Astrocyte (in vitro differentiated cells and primary cell): ENCODE measurements around the gene DHRS3. TPM values are rescaled to one million over a fixed set of nuclear protein-coding genes. Genes with fewer than 3 reads are reported as not detected.
A peak's percentile ranks its signal among the peaks of the same experiment; 100 is the strongest.

Source experiments
- DNase-seq: peaks from one replicate; pipeline ENCODE4 v3.0.0-alpha.2; 2010; ENCODE audit warnings: low read depth
- FAIRE-seq: peaks from 2 replicates; lab custom pipeline; 2011; peaks lifted over from hg19 to GRCh38; lab: Jason Lieb, UNC
- H2AFZ ChIP-seq: 2 replicates; pipeline ENCODE4 v1.6.0; 2012; ENCODE audit warnings: low read depth, low read length, inconsistent platforms
- H3K27ac ChIP-seq: 2 replicates; pipeline ENCODE4 v1.5.1; 2011; ENCODE audit warnings: low read depth, low read length, inconsistent platforms
- H3K27me3 ChIP-seq: 2 replicates; pipeline ENCODE4 v1.6.0; 2011; ENCODE audit warnings: low read length, inconsistent platforms; ENCODE audit not compliant: insufficient read depth
- H3K36me3 ChIP-seq: 2 replicates; pipeline ENCODE4 v1.5.1; 2011; ENCODE audit warnings: low read length, inconsistent platforms; ENCODE audit not compliant: insufficient read depth
- H3K4me1 ChIP-seq: 2 replicates; pipeline ENCODE4 v1.5.1; 2011; ENCODE audit warnings: low read length, inconsistent platforms; ENCODE audit not compliant: insufficient read depth
- H3K4me2 ChIP-seq: 2 replicates; pipeline ENCODE4 v1.6.0; 2012; ENCODE audit warnings: low read length, inconsistent platforms
- H3K4me3 ChIP-seq: 2 replicates; pipeline ENCODE4 v1.5.1; 2011; ENCODE audit warnings: low read depth, mild to moderate bottlenecking, low read length, inconsistent platforms; ENCODE audit not compliant: insufficient read depth
- H3K79me2 ChIP-seq: 2 replicates; pipeline ENCODE4 v1.6.0; 2012; ENCODE audit warnings: mild to moderate bottlenecking, low read length, inconsistent platforms; ENCODE audit not compliant: insufficient read depth
- H3K9ac ChIP-seq: 2 replicates; pipeline ENCODE4 v1.6.0; 2012; ENCODE audit warnings: mild to moderate bottlenecking, low read length, inconsistent platforms
- H3K9me3 ChIP-seq: 2 replicates; pipeline ENCODE4 v1.5.1; 2012; ENCODE audit warnings: low read depth, mild to moderate bottlenecking, low read length, inconsistent platforms; ENCODE audit not compliant: insufficient read depth
- H4K20me1 ChIP-seq: 2 replicates; pipeline ENCODE4 v1.6.0; 2012; ENCODE audit warnings: low read length, inconsistent platforms; ENCODE audit not compliant: insufficient read depth
- H3K27ac Mint-ChIP-seq: one replicate; pipeline ENCODE4 v1.8.0; 2021; ENCODE audit warnings: mild to moderate bottlenecking, mixed read lengths; ENCODE audit not compliant: unreplicated experiment
- H3K27me3 Mint-ChIP-seq: one replicate; pipeline ENCODE4 v1.8.0; 2021; ENCODE audit warnings: low read depth, mixed read lengths; ENCODE audit not compliant: unreplicated experiment
- H3K36me3 Mint-ChIP-seq: one replicate; pipeline ENCODE4 v1.8.0; 2021; ENCODE audit warnings: low read depth, mixed read lengths; ENCODE audit not compliant: unreplicated experiment
- H3K4me1 Mint-ChIP-seq: one replicate; pipeline ENCODE4 v1.8.0; 2021; ENCODE audit warnings: low read depth, mixed read lengths; ENCODE audit not compliant: unreplicated experiment
- H3K4me3 Mint-ChIP-seq: one replicate; pipeline ENCODE4 v1.8.0; 2021; ENCODE audit warnings: mild to moderate bottlenecking, moderate library complexity, mixed read lengths; ENCODE audit not compliant: unreplicated experiment
- H3K9me3 Mint-ChIP-seq: one replicate; pipeline ENCODE4 v1.8.0; 2021; ENCODE audit warnings: mild to moderate bottlenecking, mixed read lengths; ENCODE audit not compliant: unreplicated experiment
- CTCF ChIP-seq: IDR thresholded peaks from 2 replicates; pipeline ENCODE4 v1.5.1; 2011; ENCODE audit warnings: low read depth, mild to moderate bottlenecking, inconsistent platforms, low read length, moderate library complexity; ENCODE audit not compliant: insufficient read depth
- EZH2 ChIP-seq: IDR thresholded peaks from 2 replicates; pipeline ENCODE4 v1.6.1; 2012; ENCODE audit warnings: mild to moderate bottlenecking, low read length, inconsistent platforms; ENCODE audit not compliant: insufficient read depth
- total RNA-seq: library from RNA; stranded (reverse); gene quantifications from 2 replicates; pipeline ENCODE4 v1.2.1, GENCODE V29; 2021

DHRS3 gene
- total RNA-seq, 1 donor from 2014 or later: 3.4 TPM

- H3K4me1 ChIP-seq: peaks cover 17% of the 10 kb centered on the region
- Mint-ChIP-seq H3K36me3 (no peaks in the 10 kb centered on the region), H3K4me1 (peaks cover 8% of the 10 kb centered on the region), H3K4me3 (no peak overlapping the region), H3K27ac (no peak overlapping the region), H3K27me3 (peaks cover 23% of the 10 kb centered on the region), H3K9me3 (no peaks in the 10 kb centered on the region)
- H3K27ac ChIP-seq: no peak overlapping the region
- FAIRE-seq: no peak
- H3K36me3 ChIP-seq: no peaks in the 10 kb centered on the region
- peaks cover 2% of the 10 kb centered on the region for H3K27me3 ChIP-seq
- no peak overlapping the region for H3K4me2 ChIP-seq
- H4K20me1 ChIP-seq: no peaks in the 10 kb centered on the region
- TF ChIP-seq CTCF (no peak), EZH2 (no peak)
- H2AFZ ChIP-seq: no peak overlapping the region
- DNase-seq: no peak
- no peak overlapping the region for H3K4me3 ChIP-seq
- no peaks in the 10 kb centered on the region for H3K9me3 ChIP-seq
- peak overlapping the region; percentile 71 for H3K9ac ChIP-seq
- no peaks in the 10 kb centered on the region for H3K79me2 ChIP-seq
Observed at GRCh38 chr1:12548279-12548972, 69.6 kb downstream of the DHRS3 start.

GRCh38 chr1:12547586-12548225, 70.3 kb downstream of the DHRS3 start:
- Histone ChIP-seq H2AFZ (no peak overlapping the region), H3K27me3 (peaks cover 2% of the 10 kb centered on the region), H3K36me3 (no peaks in the 10 kb centered on the region), H3K4me1 (peaks cover 17% of the 10 kb centered on the region), H3K4me2 (no peak overlapping the region), H3K9ac (no peak overlapping the region), H4K20me1 (no peaks in the 10 kb centered on the region), H3K9me3 (no peaks in the 10 kb centered on the region), H3K27ac (no peak overlapping the region), H3K4me3 (no peak overlapping the region), H3K79me2 (no peaks in the 10 kb centered on the region)
- FAIRE-seq (no peak), DNase-seq (no peak)
- TF ChIP-seq EZH2 (no peak), CTCF (no peak)
- H3K9me3 Mint-ChIP-seq: no peaks in the 10 kb centered on the region
- no peaks in the 10 kb centered on the region for H3K36me3 Mint-ChIP-seq
- H3K4me1 Mint-ChIP-seq: peaks cover 5% of the 10 kb centered on the region
- H3K27ac Mint-ChIP-seq: no peak overlapping the region
- no peak overlapping the region for H3K4me3 Mint-ChIP-seq
- H3K27me3 Mint-ChIP-seq: peaks cover 19% of the 10 kb centered on the region
